Adipocyte (in vitro differentiated cells): ENCODE measurements around the gene TOR4A.
"Not testable (repeated sequence)": the region's sequence is repeated elsewhere in the genome, so short reads cannot be mapped to it uniquely, and the experiment has no call there.

Experiments
- DNase-seq: peaks from one replicate; pipeline ENCODE4 v3.0.0-alpha.2; 2015; ENCODE audit warnings: low read depth
- H3K27me3 ChIP-seq: replicated peaks from 2 replicates; pipeline ENCODE4 v1.7.0; 2013; ENCODE audit warnings: mild to moderate bottlenecking, low read length, moderate library complexity; ENCODE audit not compliant: control insufficient read depth, insufficient read depth
- H3K36me3 ChIP-seq: 2 replicates; pipeline ENCODE4 v1.7.0; 2013; ENCODE audit warnings: low read length, mild to moderate bottlenecking, moderate library complexity; ENCODE audit not compliant: control insufficient read depth, insufficient read depth, severe bottlenecking
- H3K4me1 ChIP-seq: 2 replicates; pipeline ENCODE4 v1.7.0; 2013; ENCODE audit warnings: mild to moderate bottlenecking, low read length, moderate library complexity; ENCODE audit not compliant: control insufficient read depth, insufficient read depth
- H3K4me3 ChIP-seq: 2 replicates; pipeline ENCODE4 v1.7.0; 2013; ENCODE audit warnings: mild to moderate bottlenecking, low read length, moderate library complexity
- H3K9ac ChIP-seq: 2 replicates; pipeline ENCODE4 v1.7.0; 2013; ENCODE audit warnings: mild to moderate bottlenecking, low read length, moderate library complexity
- H3K9me3 ChIP-seq: 2 replicates; pipeline ENCODE4 v1.7.0; 2013; ENCODE audit warnings: mild to moderate bottlenecking, low read length, moderate library complexity; ENCODE audit not compliant: control insufficient read depth

TOR4A gene

DNA sequence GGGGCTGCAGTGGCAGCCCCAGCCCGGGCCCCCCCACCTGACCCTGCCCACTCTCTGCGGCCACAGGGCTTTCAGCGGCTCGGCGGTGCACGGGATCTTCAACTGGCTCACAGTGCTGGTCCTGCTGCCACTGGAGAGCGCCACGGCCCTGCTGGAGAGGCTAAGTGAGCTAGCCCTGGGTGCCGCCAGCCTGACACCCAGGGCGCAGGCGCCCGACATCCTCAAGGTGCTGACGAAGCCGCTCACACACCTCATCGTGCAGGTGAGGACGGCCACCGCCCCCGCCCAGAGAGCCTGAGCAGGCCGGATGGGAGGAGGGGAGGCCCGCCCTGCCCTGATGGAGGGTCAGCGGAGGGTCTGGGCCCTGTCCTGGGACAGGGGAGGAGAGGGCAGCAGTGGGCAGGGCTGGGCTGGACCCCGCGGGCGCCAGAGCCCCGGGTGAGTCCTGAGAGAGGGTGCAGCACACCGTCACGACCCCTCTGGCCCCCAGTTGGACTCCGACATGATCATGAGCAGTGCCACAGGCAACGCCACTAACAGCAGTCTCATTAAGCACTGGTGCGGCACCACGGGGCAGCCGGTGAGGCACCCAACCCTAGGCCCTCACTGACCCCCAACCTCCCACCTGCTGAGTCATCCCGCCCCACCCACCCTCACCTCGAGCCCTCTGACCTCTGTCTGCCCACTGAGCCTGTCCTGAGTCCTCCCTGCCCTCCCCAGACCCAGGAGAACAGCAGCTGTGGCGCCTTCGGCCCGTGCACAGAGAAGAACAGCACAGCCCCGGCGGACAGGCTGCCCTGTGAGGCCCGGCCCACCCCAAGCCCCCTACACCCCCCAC lies 44.2 kb upstream of the TOR4A start:
- Histone ChIP-seq H3K27me3 (peaks cover 30% of the 10 kb centered on the region), H3K36me3 (no peaks in the 10 kb centered on the region), H3K4me3 (no peak overlapping the region), H3K9me3 (no peaks in the 10 kb centered on the region), H3K9ac (no peak overlapping the region), H3K4me1 (peaks cover 11% of the 10 kb centered on the region)
- DNase-seq = no peak

DNA sequence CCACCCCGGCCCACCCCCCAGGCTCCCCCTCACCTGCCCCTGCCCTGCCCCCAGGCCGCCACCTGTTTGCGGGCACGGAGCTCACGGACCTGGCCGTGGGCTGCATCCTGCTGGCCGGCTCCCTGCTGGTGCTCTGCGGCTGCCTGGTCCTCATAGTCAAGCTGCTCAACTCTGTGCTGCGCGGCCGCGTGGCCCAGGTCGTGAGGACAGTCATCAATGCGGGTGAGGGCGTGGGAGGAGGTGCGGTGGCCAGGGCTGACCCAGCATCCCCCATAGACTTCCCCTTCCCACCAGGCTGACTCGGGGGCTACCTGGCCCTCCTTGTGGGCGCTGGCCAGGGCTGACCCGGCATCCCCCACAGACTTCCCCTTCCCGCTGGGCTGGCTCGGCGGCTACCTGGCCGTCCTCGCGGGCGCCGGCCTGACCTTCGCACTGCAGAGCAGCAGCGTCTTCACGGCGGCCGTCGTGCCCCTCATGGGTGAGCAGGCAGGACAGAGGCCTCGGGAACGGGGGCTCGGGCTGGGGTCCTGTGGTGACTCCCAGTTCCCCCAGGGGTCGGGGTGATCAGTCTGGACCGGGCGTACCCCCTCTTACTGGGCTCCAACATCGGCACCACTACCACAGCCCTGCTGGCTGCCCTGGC lies 43.4 kb upstream of the TOR4A start:
- Histone ChIP-seq H3K9me3 (no peaks in the 10 kb centered on the region), H3K27me3 (peaks cover 24% of the 10 kb centered on the region), H3K4me1 (peaks cover 19% of the 10 kb centered on the region), H3K4me3 (no peak overlapping the region), H3K36me3 (no peaks in the 10 kb centered on the region), H3K9ac (no peak overlapping the region)
- no peak for DNase-seq

DNA sequence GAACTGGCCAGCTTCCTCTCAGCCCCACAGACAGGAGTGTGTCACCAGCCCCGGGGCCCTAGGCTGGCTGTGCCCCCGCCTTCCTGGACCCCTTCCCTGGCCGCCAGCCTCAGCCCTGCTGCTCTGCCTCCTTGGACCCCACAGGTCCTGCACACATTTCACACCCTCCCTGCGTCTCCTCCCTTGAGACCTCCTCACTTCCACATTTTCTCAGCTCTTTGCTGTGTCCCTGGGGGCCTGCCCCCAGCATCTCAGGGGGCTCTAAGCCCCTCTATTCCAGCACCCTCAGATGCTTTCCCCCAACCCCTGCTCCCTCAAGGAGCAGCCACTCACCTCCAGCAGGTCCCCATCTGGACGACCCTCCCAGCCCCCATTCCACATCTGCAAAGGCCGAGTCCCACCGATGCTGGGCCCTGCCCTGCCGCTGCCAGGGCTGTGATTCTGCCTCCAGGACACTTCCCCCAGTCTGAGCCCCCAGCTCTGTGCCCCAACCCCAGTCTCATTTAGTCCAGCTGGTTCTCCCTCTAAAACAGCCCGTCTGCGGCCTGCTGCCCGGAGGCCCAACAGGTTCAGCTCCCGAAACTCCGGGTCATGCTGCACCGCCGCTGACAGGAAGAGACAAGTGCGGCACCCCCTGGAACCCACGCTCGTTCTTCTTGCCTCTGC lies 42.6 kb upstream of the TOR4A start:
- Histone ChIP-seq H3K36me3 (no peaks in the 10 kb centered on the region), H3K27me3 (peaks cover 20% of the 10 kb centered on the region), H3K9ac (no peak overlapping the region), H3K4me3 (no peak overlapping the region), H3K9me3 (no peaks in the 10 kb centered on the region), H3K4me1 (peaks cover 19% of the 10 kb centered on the region)
- no peak for DNase-seq

DNA sequence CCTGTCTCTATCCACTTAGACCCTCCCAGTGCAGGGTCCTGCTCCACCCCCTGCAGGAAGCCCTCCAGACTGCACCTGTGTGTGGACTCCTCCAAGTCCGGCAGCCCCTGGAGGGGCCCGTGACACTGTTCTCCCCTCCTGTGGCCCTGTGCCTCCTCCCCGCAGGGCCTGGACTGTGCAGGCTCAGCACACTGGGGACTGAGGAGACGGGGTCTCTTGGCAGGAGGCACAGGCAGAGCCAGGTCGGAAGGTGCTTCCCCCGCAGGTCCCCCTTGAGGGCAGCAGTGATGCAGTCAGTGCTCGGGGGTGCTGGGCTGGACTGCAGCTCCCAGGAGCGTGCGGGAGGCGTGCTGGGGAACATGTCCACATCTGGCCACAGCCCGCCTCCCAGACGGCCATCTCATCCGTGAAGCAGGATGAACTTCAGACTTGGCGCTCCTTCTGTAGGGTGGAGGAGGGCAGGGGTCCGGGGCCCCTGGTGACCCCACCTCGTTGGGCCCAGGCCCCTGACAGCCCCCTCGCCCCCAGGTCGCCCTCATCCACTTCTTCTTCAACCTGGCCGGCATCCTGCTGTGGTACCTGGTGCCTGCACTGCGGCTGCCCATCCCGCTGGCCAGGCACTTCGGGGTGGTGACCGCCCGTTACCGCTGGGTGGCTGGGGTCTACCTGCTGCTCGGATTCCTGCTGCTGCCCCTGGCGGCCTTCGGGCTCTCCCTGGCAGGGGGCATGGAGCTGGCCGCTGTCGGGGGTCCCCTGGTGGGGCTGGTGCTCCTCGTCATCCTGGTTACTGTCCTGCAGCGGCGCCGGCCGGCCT lies 41.9 kb upstream of the TOR4A start:
- peaks cover 13% of the 10 kb centered on the region for H3K27me3 ChIP-seq
- no peak for DNase-seq
- peaks cover 19% of the 10 kb centered on the region for H3K4me1 ChIP-seq
- no peaks in the 10 kb centered on the region for H3K9me3 ChIP-seq
- H3K36me3 ChIP-seq = no peaks in the 10 kb centered on the region
- no peak overlapping the region for H3K9ac ChIP-seq
- H3K4me3 ChIP-seq = no peak overlapping the region

DNA sequence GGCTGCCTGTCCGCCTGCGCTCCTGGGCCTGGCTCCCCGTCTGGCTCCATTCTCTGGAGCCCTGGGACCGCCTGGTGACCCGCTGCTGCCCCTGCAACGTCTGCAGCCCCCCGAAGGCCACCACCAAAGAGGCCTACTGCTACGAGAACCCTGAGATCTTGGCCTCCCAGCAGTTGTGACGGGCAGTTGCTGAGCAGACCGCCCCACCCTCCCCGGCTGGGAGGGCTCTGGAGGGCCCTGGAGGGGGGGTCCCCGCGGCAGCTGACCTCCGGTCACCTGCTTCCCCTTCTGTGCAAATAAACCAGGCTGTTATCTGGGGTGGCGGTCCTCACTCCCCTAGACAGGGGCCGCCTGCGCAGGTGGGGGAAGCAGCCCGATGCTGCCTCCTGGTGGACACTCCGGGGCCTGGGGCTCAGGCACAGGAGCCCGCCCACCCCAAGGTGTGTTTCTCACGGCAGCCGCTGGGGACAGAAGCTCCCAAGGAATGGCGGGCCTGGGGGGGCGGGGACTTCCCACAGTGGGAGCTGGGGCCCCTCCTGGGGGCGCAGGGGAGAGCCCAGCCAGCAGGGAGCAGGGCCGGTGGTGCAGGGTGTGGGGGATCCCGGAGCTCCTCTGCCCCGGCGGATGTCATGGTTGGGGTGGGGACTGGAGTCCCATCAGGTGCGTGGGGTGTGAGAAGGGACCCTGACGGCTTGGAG lies 41.1 kb upstream of the TOR4A start:
- peak; percentile 89 for DNase-seq
- peaks cover 13% of the 10 kb centered on the region for H3K27me3 ChIP-seq
- H3K4me3 ChIP-seq = no peak overlapping the region
- H3K9ac ChIP-seq = no peak overlapping the region
- H3K4me1 ChIP-seq = peaks cover 19% of the 10 kb centered on the region
- H3K9me3 ChIP-seq = no peaks in the 10 kb centered on the region
- no peaks in the 10 kb centered on the region for H3K36me3 ChIP-seq

DNA sequence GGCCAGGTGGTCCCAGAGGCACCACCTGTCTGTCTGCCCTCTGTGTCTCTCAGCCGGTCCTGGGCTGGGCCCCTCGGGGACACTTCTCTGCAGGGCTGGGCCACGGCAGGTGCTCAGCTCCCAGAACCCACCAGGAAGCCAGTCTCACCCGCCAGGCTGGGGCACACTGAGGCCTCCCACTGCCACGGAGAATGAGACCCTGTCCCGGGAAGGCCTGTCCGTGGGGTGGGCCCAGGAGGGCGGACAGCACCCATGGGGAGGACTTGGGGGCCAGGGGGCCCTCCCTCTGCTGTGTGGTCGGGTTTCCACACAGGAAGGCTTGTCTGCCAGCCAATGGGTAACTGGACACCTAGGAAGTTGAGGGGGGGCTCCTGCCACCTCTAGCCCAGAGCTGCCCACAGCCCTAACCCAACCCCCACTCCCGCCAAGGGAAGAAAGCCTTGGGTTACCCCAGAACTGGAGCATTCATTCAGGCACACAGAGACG lies 40.5 kb upstream of the TOR4A start:
- H3K9ac ChIP-seq = no peak overlapping the region
- no peaks in the 10 kb centered on the region for H3K9me3 ChIP-seq
- H3K36me3 ChIP-seq = peaks cover under 1% of the 10 kb centered on the region
- DNase-seq = no peak
- H3K4me1 ChIP-seq = peaks cover 19% of the 10 kb centered on the region
- H3K4me3 ChIP-seq = no peak overlapping the region
- H3K27me3 ChIP-seq = peaks cover 7% of the 10 kb centered on the region

DNA sequence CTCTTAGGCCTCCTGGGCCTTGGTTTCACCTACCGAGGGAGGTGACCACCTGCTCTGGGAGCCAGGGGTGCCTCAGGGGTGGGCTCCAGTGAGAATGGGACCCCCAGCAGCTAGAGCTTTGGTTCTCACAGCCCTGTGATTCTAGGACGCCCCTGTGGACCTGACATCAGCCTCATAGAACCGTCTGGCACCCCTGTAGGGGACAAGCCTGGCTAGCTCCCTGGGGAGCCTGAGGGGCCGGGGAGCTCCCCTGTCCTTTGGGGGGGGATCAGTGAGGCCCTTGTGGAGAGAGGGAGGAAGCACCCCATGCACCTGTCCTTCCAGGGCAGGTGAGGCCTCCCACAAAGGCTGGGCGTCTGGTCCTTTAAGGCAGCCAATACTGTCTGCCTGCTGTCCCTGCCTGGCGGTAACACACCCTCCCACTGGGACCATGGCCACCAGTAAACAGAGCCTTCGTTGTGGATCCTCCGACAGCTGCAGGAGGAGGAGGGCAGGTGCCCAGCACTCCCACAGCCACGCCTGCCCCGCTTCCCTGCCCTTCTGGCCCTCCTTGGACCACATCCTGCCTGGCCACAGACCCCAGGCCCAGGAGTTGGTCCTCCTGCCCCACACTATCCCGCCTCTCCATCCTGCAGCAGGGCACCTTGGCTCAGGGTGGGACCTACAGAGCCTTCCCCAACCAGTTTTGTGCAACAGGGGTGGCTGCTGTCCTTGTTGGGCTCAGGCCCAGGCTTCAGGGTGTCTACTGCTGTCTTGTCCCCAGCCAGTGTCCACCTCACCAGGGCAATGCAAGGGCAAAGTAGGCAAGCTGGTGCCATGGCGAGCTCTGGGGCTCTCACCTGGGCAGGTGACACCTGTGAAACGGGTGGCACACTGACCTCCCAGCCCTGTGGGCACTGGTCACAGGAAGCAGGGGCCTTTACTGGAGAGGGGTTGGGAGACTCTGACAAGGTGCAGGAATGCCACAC lies 39.5 kb upstream of the TOR4A start:
- DNase-seq = no peak
- Histone ChIP-seq H3K9ac (peak overlapping the region; percentile 36), H3K4me1 (peaks cover 29% of the 10 kb centered on the region), H3K9me3 (no peaks in the 10 kb centered on the region), H3K36me3 (peaks cover 11% of the 10 kb centered on the region), H3K27me3 (peaks cover 6% of the 10 kb centered on the region), H3K4me3 (no peak overlapping the region)

DNA sequence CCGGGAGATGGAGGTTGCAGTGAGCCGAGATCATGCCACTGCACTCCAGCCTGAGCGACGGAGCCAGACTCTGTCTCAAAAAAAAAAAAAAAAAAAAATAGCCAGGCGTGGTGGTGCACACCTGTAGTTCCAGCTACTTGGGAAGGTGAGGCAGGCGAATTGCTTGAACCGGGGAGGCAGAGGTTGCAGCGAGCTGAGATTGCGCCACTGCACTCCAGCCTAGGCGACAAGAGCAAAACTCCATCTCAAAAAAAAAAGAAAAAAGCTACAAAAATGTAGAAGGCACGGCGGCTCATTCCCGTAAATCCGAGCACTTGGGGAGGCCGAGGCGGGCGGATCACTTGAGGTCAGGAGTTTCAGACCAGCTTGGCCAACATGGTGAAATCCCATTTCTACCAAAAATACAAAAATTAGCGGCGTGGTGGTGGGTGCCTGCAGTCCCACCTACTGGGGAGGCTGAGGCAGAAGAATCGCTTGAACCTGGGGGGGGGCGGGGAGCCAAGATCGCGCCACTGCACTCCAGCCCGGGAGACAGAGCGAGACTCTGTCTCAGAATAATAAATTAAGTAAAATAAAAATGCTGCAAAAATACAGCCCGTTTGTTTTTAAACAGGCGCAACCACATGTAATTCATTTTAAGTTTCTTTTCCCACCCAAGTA lies 37.9 kb upstream of the TOR4A start:
- not testable (repeated sequence) for H3K9me3 ChIP-seq, DNase-seq, H3K27me3 ChIP-seq
- H3K4me3 ChIP-seq = peak overlapping the region; percentile 86
- peak overlapping the region; percentile 91 for H3K9ac ChIP-seq
- H3K4me1 ChIP-seq = peaks cover 33% of the 10 kb centered on the region
- peaks cover 18% of the 10 kb centered on the region for H3K36me3 ChIP-seq

DNA sequence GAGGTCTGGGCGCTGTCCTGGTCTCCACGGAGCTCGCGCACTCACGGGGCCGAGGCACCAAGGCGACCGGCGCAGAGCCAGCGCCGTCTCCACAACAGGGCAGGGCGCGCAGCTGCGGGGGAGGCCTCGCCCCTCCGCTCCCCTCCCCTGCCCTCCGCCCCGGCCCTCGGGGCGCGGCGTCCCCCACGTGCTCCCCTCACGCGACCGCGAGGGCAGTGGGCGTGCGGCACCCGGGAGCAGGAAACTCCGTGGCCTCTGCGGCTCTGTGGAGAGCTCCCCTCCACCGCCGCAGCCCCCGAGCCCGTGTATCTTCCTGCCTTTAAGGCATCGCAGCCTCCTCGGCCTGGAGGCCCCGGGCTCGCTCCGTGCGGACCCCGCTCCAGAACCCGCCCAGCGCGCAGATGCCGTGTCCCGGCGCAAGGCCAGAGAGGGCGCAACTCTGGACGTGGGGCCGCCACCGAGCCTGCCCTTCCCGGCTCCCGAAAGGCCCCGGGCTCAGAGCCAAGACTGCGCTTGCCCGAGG lies 37.1 kb upstream of the TOR4A start:
- Histone ChIP-seq H3K9me3 (no peaks in the 10 kb centered on the region), H3K4me3 (peak overlapping the region; percentile 86), H3K4me1 (peaks cover 33% of the 10 kb centered on the region), H3K27me3 (peaks cover 5% of the 10 kb centered on the region), H3K9ac (peak overlapping the region; percentile 91), H3K36me3 (peaks cover 18% of the 10 kb centered on the region)
- DNase-seq = peak; percentile 91
